HepG2 (cell line): ENCODE measurements around the gene TTLL11. TPM values are rescaled to one million over a fixed set of nuclear protein-coding genes. Genes with fewer than 3 reads are reported as not detected.

Experiments used
- ATAC-seq: fragments of 200-7000 bp; cut with Tn5 transposase; 3 replicates; pipeline ENCODE4 v1.9.1; 2020; ENCODE audit warnings: mild to moderate bottlenecking, moderate library complexity
- BruUV-seq: library from RNA; stranded (reverse); fragments of 400-500 nt; replicated peaks from 2 replicates; lab custom pipeline; 2021; lab: Mats Ljungman, UMichigan
- CTCF ChIA-PET: fragments of 300-600 bp; formaldehyde crosslinking; extraction: SDS; loops from one replicate; lab custom pipeline; 2021; ENCODE audit warnings: low total read pairs, inconsistent platforms, low intra/inter-chr PET ratio; lab: Yijun Ruan, JAX
- POLR2A ChIA-PET: fragments of 350-600 bp; sonication (Branson Sonifier 250); formaldehyde crosslinking; loops from one replicate; lab custom pipeline; 2020; ENCODE audit warnings: antibody characterized with exemption, inconsistent platforms; lab: Yijun Ruan, JAX
- DNase-seq: peaks from one replicate; pipeline ENCODE4 v3.0.0-alpha.2; 2015; ENCODE audit warnings: low spot score
- FAIRE-seq: peaks from 3 replicates; lab custom pipeline; 2011; peaks lifted over from hg19 to GRCh38; lab: Jason Lieb, UNC
- H2AFZ ChIP-seq: one replicate; pipeline ENCODE4 v1.6.1; 2011; ENCODE audit warnings: low read length, inconsistent platforms
- H3K27ac ChIP-seq: fragments of 300-600 bp; 3 replicates; pipeline ENCODE4 v1.8.0; 2011; ENCODE audit warnings: mixed run types, mild to moderate bottlenecking, mixed read lengths, low read length, inconsistent platforms; ENCODE audit not compliant: insufficient read depth; ENCODE audit errors: extremely low read length
- H3K27me3 ChIP-seq, 2 experiments: fragments of 200-600 bp in 1 of 2; 2 replicates in 1 of 2; 3 replicates in 1 of 2; pipeline versions ENCODE4 v1.6.0 to v1.8.0; 2011; ENCODE audit warnings: low read length in 2 of 2, mild to moderate bottlenecking in 2 of 2, moderate library complexity in 2 of 2, inconsistent platforms in 1 of 2; ENCODE audit not compliant: insufficient read depth in 2 of 2, control insufficient read depth in 1 of 2
- H3K36me3 ChIP-seq, 2 experiments: fragments of 200-600 bp in 1 of 2; replicated peaks in 1 of 2; 2 replicates in 1 of 2; 3 replicates in 1 of 2; pipeline versions ENCODE4 v1.5.1 to v1.8.0; 2011; ENCODE audit warnings: low read length in 2 of 2, inconsistent platforms in 1 of 2; ENCODE audit not compliant: insufficient read depth in 2 of 2, control insufficient read depth in 1 of 2
- H3K4me1 ChIP-seq: 2 replicates; pipeline ENCODE4 v1.5.1; 2012; ENCODE audit warnings: low read length, inconsistent platforms; ENCODE audit not compliant: insufficient read depth
- H3K4me2 ChIP-seq: 2 replicates; pipeline ENCODE4 v1.6.0; 2011; ENCODE audit warnings: low read depth, low read length, inconsistent platforms
- H3K4me3 ChIP-seq, 3 experiments: fragments of 200-600 bp in 1 of 3; sonication (generic), shearing (Covaris generic) in 1 of 3; replicated peaks in 1 of 3; 2 replicates each; pipeline ENCODE4 v1.5.1; 2011 to 2016; ENCODE audit warnings: low read length in 3 of 3, inconsistent platforms in 2 of 3, low read depth in 2 of 3, mild to moderate bottlenecking in 2 of 3, control low read depth in 1 of 3, mixed read lengths in 1 of 3; ENCODE audit not compliant: insufficient read depth in 1 of 3
- H3K79me2 ChIP-seq: one replicate; pipeline ENCODE4 v1.6.1; 2011; ENCODE audit warnings: low read length, inconsistent platforms; ENCODE audit not compliant: insufficient read depth
- H3K9ac ChIP-seq: 2 replicates; pipeline ENCODE4 v1.6.0; 2011; ENCODE audit warnings: mild to moderate bottlenecking, low read depth, low read length, inconsistent platforms; ENCODE audit not compliant: insufficient read depth
- H3K9me3 ChIP-seq: 2 replicates; pipeline ENCODE4 v1.5.1; 2012; ENCODE audit warnings: mild to moderate bottlenecking, low read length
- H4K20me1 ChIP-seq: 2 replicates; pipeline ENCODE4 v1.6.0; 2011; ENCODE audit warnings: inconsistent platforms, mild to moderate bottlenecking, low read length, moderate library complexity; ENCODE audit not compliant: insufficient read depth
- AGO2 ChIP-seq: fragments of 200-400 bp; formaldehyde crosslinking; optimal IDR thresholded peaks from 2 replicates; pipeline ENCODE3; 2017; ENCODE audit warnings: mild to moderate bottlenecking, low read depth, low read length, moderate library complexity
- HMG20A ChIP-seq: IDR thresholded peaks from 2 replicates; pipeline ENCODE4 v1.6.1; 2016; ENCODE audit warnings: borderline replicate concordance
- NFYC ChIP-seq: IDR thresholded peaks from 2 replicates; pipeline ENCODE4 v1.6.1; 2016; ENCODE audit warnings: missing genetic modification reagents, missing compliant biosample characterization
- TOE1 ChIP-seq: sonication (generic); formaldehyde crosslinking; IDR thresholded peaks from 2 replicates; pipeline ENCODE4 v1.4.0; 2020; ENCODE audit warnings: mild to moderate bottlenecking, missing genetic modification reagents
- ZBTB7B ChIP-seq: sonication (generic); formaldehyde crosslinking; IDR thresholded peaks from 2 replicates; pipeline ENCODE4 v1.4.0; 2020; ENCODE audit warnings: missing genetic modification reagents
- ZNF17 ChIP-seq: sonication (generic); formaldehyde crosslinking; IDR thresholded peaks from 2 replicates; pipeline ENCODE4 v1.5.0; 2020; ENCODE audit warnings: mild to moderate bottlenecking, missing genetic modification reagents
- ZNF232 ChIP-seq: sonication (generic); formaldehyde crosslinking; IDR thresholded peaks from 2 replicates; pipeline ENCODE4 v1.4.0; 2020; ENCODE audit warnings: missing genetic modification reagents, borderline replicate concordance
- ZNF747 ChIP-seq: sonication (generic); formaldehyde crosslinking; IDR thresholded peaks from 2 replicates; pipeline ENCODE4 v1.8.1; 2023; ENCODE audit warnings: missing genetic modification reagents, mild to moderate bottlenecking, borderline replicate concordance
- WGBS: methylation state at CpG from one replicate; pipeline ENCODE4 v1.1.6; 2017; ENCODE audit warnings: low lambda C conversion rate; 5-methylcytosine and 5-hydroxymethylcytosine counted together
- in situ Hi-C: cut with HindIII; loops from 2 replicates; pipeline ENCODE4 v1.10.0; 2017; ENCODE audit warnings: low pct_unique_long_range_greater_than_20kb; ENCODE audit not compliant: extremely low pct_ligation_motif_present
- intact Hi-C: fragments of 100-400 bp; cut with micrococcal nuclease; formaldehyde crosslinking; loops from one replicate; pipeline ENCODE4 v1.10.0; 2022; ENCODE audit not compliant: unreplicated experiment
- polyA plus RNA-seq, 8 experiments: library from polyadenylated mRNA; depleted of rRNA in 3 of 8; stranded (reverse) in 7 of 8; unstranded in 1 of 8; fragments of >200 nt; fragmentation: Illumina TruSeq in 4 of 8; extraction: Trizol in 4 of 8; gene quantifications; 2 replicates each; pipeline versions ENCODE4 v1.2.1 to v1.2.3, GENCODE V29; 2011 to 2016; ENCODE audit warnings: low read depth in 4 of 8, missing spikeins in 1 of 8, mixed read lengths in 1 of 8; ENCODE audit not compliant: insufficient read depth in 1 of 8
- total RNA-seq, 5 experiments: library from RNA; depleted of rRNA; stranded (reverse); fragments of >200 nt; fragmentation: Illumina TruSeq; extraction: Trizol; gene quantifications; 2 replicates each; pipeline ENCODE4 v1.2.3, GENCODE V29; 2016; ENCODE audit warnings: low read depth in 1 of 5
- TF ChIP-seq, protein P1 (sequence below): sonication (generic); IDR thresholded peaks from 2 replicates; pipeline ENCODE4 v1.6.1; 2016; ENCODE audit warnings: low read depth, borderline replicate concordance
- TF ChIP-seq, protein P2 (sequence below): sonication (generic); formaldehyde crosslinking; IDR thresholded peaks from 2 replicates; pipeline ENCODE4 v1.5.1; 2020; ENCODE audit warnings: missing genetic modification reagents, mild to moderate bottlenecking, borderline replicate concordance

The TTLL11 gene
- total and polyA plus RNA-seq, 2 of the 13 experiments (the other 11 are each of a cell fraction or from before 2014, with no cell fraction given), result 4.5 to 5.2 TPM

DNA sequence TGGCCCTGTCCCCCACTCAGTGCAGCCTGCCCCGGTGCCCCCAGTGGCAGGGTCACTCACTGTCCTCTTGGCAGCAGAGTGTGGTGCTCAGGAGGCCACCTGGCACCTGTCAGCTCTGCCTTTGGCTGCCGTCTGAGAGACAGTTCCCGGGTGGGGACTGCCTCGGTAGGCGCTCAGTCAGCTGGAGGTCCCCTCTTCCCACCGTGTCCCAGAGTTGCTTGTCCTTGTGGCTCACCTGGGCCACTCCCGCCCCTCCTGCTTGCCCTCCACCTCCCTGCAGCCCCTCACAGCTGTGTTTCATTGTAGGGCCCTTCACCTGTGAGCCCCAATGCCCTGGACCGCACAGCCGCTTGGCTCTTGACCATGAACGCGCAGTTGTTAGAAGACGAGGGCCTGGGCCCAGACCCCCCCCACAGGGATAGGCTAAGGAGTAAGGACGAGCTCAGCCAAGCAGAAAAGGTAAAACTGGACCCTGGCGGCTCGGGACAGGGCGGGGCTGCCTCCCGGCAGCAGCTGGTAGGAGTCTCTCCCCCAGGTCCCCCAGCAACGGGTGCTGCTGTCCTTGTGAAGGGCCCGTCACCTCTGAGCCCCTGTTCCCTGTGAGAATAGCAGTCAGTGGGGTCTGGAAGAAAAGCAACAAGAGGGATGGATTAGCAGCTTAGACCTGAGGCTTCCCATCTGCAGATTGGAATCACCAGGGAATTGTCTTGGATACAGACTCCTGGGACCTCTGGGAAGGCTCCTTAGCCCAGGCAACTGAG is 319.0 kb downstream of the TTLL11 start:
- BruUV-seq, result no TSS peak
- Histone ChIP-seq H3K27ac (no peak overlapping the region), H2AFZ (no peak overlapping the region), H3K4me2 (no peak overlapping the region), H3K9me3 (no peaks in the 10 kb centered on the region), H3K27me3 (no peaks in the 10 kb centered on the region), H3K4me1 (no peaks in the 10 kb centered on the region), H3K9ac (no peak overlapping the region), H3K36me3 (peaks cover 40 to 89% of the 10 kb centered on the region in 2 experiments), H4K20me1 (no peaks in the 10 kb centered on the region), H3K79me2 (no peaks in the 10 kb centered on the region), H3K4me3 (no peak overlapping the region)
- in situ Hi-C loops, result no loop called here
- CTCF ChIA-PET, result no interaction called here
- POLR2A ChIA-PET, result no interaction called here
- FAIRE-seq (no peak), ATAC-seq (peak; percentile 22; the same call in 2 of the 3 replicates), DNase-seq (no peak)
- WGBS, result 91% methylated on average over 13 of the region's 19 CpGs
- peak; percentile 65 for TF ChIP-seq AGO2
- TF ChIP-seq TOE1, result no peak
- intact Hi-C loops, result no loop called here

DNA sequence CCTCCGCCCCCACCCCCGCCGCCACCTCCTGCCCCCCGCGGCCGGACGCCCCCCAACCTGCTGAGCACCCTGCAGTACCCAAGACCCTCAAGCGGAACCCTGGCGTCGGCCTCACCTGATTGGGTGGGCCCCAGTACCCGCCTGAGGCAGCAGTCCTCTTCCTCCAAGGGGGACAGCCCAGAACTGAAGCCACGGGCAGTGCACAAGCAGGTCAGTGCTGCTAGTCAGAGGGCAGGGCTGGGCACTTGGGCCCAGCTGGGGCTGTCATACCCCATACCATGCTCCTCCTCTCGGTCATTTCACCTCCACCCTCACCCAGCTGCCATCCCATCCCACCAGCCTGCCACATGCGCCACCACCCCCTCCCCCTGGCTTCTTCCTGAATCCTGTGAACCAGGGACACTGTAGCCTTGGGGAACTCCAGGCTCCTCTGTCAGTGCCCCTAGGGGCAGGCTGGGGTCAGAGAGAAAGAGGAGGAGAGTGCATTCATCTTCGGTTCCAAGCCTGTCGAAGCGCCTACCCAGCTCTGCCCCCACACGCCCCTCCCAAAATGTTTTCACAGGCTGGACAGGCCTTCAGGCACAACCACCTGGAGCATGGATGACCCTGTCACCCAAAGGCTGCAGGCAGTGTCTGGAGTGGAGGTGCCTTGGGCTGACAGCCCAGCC is 319.7 kb downstream of the TTLL11 start:
- H3K79me2 ChIP-seq, result no peaks in the 10 kb centered on the region
- no peaks in the 10 kb centered on the region for H3K4me1 ChIP-seq
- CTCF ChIA-PET, result no interaction called here
- no peak overlapping the region for H3K9ac ChIP-seq
- intact Hi-C loops (no loop called here), in situ Hi-C loops (no loop called here)
- WGBS, result 97% methylated on average over 6 of the region's 18 CpGs
- no peak overlapping the region for H3K4me2 ChIP-seq
- DNase-seq (no peak), FAIRE-seq (no peak), ATAC-seq (no peak)
- no peaks in the 10 kb centered on the region for H3K9me3 ChIP-seq
- POLR2A ChIA-PET, result no interaction called here
- no peak overlapping the region for H2AFZ ChIP-seq
- H4K20me1 ChIP-seq, result no peaks in the 10 kb centered on the region
- no peaks in the 10 kb centered on the region for H3K27me3 ChIP-seq
- TF ChIP-seq NFYC, result no peak
- TF ChIP-seq ZNF232, result no peak
- TF ChIP-seq, protein P1, sequence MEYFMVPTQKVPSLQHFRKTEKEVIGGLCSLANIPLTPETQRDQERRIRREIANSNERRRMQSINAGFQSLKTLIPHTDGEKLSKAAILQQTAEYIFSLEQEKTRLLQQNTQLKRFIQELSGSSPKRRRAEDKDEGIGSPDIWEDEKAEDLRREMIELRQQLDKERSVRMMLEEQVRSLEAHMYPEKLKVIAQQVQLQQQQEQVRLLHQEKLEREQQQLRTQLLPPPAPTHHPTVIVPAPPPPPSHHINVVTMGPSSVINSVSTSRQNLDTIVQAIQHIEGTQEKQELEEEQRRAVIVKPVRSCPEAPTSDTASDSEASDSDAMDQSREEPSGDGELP, result no peak
- TF ChIP-seq ZBTB7B, result no peak
- TF ChIP-seq ZNF17 (CRISPR knock-in tag), result no peak
- TF ChIP-seq, protein P2, sequence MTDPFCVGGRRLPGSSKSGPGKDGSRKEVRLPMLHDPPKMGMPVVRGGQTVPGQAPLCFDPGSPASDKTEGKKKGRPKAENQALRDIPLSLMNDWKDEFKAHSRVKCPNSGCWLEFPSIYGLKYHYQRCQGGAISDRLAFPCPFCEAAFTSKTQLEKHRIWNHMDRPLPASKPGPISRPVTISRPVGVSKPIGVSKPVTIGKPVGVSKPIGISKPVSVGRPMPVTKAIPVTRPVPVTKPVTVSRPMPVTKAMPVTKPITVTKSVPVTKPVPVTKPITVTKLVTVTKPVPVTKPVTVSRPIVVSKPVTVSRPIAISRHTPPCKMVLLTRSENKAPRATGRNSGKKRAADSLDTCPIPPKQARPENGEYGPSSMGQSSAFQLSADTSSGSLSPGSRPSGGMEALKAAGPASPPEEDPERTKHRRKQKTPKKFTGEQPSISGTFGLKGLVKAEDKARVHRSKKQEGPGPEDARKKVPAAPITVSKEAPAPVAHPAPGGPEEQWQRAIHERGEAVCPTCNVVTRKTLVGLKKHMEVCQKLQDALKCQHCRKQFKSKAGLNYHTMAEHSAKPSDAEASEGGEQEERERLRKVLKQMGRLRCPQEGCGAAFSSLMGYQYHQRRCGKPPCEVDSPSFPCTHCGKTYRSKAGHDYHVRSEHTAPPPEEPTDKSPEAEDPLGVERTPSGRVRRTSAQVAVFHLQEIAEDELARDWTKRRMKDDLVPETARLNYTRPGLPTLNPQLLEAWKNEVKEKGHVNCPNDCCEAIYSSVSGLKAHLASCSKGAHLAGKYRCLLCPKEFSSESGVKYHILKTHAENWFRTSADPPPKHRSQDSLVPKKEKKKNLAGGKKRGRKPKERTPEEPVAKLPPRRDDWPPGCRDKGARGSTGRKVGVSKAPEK (CRISPR knock-in tag), result no peak
- TF ChIP-seq HMG20A (CRISPR knock-in tag), result no peak
- no peak for TF ChIP-seq ZNF747 (CRISPR knock-in tag)
- BruUV-seq, result no TSS peak
- peaks cover 41 to 92% of the 10 kb centered on the region in 2 experiments for H3K36me3 ChIP-seq
- H3K4me3 ChIP-seq, result no peak overlapping the region
- H3K27ac ChIP-seq, result no peak overlapping the region
